ENCODE results near the gene DLEC1.

GRCh38 chr3:38143511-38143910 is 104.5 kb downstream of the DLEC1 start:
- TF ChIP-seq EZH2phosphoT487 (IDR thresholded peaks at IDR 0.05; ENCODE audit: borderline replicate concordance) (no peak), CTCF (conservative IDR thresholded peaks at IDR 0.05; ENCODE audit: low read length) (no peak)

Data from Loucy (cell line).